Activated CD4-positive, alpha-beta T cell treated with anti-CD3 and anti-CD28 coated beads, Interleukin-2, amount 50 U/mL, for 4 hours (primary cell): ENCODE results near the gene VSNL1.

Experiments used
- DNase-seq, 2 experiments: peaks; one replicate each; pipeline ENCODE4 v3.0.0-alpha.2; 2020

Gene VSNL1

DNA sequence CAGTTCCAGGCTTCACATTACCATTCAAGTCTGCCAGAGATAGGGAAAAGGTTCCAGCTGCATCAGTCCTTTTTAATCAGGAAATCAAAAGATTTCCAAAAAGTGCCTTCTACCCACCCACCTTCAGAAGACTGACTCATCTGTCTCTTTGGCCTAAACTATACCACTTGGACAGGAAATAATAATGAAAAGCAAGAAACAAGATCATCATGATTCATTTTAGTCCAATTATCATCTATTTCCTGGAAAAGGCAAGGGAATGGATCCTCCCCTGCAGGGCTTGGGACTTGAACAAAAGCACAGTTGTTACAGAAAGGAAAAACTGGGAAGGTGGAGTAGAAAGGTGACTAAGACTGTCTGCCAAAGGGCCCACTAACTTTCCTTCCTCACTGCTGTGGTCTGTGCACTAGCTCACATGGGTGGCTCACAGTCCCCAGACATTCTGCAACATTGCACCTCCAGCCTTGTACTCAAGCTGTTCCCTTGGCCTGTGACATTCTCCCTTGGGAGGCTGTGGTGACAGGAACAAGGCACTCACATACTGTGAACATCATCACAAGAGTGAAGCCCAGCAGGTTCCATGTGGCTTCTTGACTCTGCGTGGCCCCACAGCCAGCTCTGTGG is 75.3 kb downstream of the VSNL1 start:
- DNase-seq, result no peak

GRCh38 chr2:17616405-17616804 is 75.9 kb downstream of the VSNL1 start:
- no peak for DNase-seq

DNA sequence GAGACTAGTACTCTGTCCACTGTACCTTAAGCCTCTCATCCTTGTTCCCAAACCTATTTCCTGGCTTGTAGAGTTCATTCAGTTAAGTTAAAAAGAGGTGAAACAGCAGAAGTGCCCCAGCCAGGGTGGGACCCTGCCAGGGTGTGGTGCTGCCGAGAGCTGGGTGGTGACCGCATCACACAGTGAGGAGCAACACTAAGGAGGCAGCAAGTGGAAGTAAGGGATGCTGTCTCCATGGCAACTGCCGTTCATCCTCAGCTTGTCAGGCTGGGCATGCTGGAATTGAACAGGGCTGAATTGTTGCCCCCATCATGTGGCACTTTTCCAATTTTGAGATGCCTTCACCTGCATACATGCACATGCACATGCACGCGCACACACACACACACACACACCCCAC is 77.0 kb downstream of the VSNL1 start:
- DNase-seq, result no peak

DNA sequence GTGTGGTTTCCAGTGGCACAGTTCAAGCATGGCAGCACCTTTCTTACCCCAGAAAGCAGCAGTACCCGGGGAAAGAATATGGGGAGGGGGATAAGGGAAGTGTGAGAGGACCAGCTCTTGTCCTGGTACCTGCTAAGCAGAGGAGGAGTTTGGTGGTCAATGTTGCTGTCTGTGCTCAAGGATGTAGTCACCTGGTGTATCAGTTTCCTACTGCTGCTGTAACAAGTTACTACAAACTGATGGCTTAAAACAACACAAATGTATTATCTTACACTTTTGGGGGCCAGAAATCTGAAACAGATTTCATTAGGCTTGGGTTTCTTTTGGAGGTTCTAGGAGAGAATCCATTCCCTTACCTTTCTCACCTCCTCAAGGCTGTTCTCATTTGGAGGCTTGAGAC is 77.5 kb downstream of the VSNL1 start:
- no peak for DNase-seq

GRCh38 chr2:17620280-17620679 is 79.8 kb downstream of the VSNL1 start:
- DNase-seq, result no peak

DNA sequence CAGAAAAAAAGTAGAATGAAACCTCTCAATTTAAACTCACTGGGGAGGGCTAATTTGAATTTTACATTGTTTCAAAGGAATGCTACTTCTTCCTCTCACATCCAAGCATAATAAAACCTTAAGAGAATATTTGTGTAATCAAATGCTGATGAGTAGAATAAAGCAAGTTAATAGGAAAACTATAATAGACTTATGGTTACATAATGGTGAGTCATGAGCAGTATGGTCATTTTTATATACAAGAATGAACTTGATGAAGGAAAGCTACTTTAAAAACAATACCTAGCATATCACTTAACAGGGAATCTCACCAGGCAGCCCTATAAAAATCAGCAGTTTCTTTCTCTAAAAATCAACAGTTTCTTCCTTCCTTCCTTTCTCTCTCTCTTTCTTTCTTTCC is 80.3 kb downstream of the VSNL1 start:
- no peak for DNase-seq

DNA sequence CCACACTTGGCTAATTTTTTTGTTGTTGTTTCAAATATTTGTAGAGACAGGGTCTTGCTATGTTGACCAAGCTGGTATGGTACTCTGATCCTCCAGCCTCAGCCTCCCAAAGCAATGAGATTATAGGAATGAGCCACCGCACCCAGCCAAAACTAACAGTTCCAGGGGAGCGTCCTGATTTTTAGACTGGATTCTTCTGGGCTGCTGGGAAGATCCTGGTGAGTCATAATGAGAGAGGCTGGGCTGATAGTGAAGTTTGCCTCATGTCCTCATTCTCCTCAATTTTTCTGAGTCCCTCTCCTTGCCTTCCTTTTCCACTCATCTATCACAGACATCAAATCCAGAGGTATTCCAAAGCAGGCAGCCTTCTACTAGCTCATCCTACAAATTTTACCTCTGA is 81.3 kb downstream of the VSNL1 start:
- DNase-seq, result no peak

GRCh38 chr2:17625446-17625845 is 85.0 kb downstream of the VSNL1 start:
- no peak for DNase-seq

- DNase-seq, result no peak
Measured at GRCh38 chr2:17626986-17627385, 86.5 kb downstream of the VSNL1 start.

DNA sequence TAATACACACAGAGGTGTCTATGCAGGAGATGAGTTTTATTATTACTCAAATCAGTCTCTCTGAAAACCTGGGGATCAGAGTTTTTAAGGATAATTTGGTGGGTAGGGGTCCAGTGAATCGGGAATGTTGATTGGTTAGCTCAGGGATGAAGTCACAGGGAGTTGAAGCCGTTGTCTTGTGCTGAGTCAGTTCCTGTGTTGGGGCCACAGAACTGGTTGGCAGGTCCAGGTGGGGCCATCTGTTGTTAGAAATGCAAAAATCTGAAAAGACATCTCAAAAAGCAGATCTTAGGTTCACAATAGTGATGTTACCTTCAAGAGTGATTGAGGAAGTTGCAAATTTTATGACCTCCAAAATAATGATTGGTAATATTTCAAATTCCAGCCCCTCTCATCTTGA is 86.9 kb downstream of the VSNL1 start:
- no peak for DNase-seq

GRCh38 chr2:17628349-17629261 is 88.1 kb downstream of the VSNL1 start:
- DNase-seq, result no peak

GRCh38 chr2:17630089-17630488 is 89.6 kb downstream of the VSNL1 start:
- no peak for DNase-seq

DNA sequence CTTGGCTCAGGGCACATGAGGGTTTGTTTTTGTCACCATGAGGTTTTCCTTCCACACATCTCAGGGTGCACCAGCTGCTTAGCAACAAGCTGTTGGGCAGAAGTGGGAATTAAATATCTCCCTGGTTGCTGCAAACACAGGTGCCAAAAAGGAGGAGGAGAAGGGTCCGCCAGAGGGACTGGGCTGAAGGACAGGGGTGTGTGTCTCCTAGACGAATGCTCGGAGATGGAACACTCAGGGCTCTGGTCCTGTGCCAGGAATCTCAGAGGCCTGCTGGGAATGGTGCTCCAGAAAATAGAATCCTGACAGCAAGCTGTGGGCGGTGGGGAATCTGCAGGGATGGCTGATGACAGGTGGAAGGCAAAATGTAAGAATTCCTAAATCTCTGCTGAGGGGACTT is 94.5 kb downstream of the VSNL1 start:
- no peak for DNase-seq

DNA sequence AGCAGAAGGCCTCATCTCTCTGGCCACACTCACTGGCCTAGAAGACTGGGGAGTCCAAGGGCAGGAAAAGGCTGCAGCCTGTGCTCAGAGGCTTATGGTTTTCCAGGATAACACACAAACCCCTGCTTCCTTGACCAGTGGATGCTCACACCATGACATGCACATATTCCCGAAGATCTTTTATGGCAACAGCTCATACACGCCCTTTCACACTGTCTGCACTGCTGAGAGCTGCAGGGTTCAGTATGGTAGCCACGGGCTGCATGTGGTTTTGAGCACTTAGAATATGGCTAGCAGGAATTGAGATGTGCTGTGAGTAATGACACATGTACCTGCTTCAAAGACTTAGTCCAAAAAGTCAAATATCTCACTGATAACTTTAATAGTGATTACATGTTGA is 95.8 kb downstream of the VSNL1 start:
- no peak for DNase-seq

DNA sequence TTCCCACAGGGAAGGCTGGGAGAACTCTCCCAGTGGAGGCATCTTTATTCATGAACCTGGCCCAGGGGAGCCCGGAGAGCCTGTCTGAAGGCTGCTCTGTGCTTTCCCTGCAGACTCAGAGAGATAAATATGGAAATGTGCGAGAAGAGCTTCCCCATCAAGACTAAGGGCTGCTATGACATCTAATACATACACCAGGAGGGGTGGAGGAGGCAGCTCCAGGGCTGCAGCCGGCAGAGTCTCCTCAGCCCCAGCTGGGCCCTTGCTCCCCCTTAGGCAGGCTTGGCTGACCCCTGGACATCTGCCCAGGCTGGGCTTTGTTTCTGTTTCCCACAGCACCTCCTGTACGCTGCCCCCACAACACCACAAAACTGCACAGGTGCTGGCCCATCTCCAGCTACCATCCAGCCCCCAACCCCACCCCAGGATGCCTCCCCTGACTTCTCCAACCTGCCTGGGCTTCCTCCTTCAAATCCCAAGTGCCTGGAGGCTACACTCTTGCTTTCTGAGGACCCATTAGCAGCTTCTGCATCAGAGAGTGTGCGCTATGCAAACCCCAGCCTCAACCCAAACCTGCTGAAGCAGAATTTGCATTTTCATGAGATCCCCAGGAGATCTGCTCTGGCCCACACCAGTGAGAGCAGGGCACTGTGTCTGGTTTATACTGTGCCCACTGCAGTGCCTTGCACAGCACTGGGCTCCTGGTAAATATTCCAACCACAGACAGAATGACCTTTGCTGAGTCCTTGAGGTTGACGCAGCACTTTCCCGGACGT is 96.8 kb downstream of the VSNL1 start:
- no peak for DNase-seq

GRCh38 chr2:17638196-17638743 is 97.8 kb downstream of the VSNL1 start:
- DNase-seq, result no peak

- DNase-seq, result no peak
Measured at GRCh38 chr2:17640406-17640805, 99.9 kb downstream of the VSNL1 start.

DNA sequence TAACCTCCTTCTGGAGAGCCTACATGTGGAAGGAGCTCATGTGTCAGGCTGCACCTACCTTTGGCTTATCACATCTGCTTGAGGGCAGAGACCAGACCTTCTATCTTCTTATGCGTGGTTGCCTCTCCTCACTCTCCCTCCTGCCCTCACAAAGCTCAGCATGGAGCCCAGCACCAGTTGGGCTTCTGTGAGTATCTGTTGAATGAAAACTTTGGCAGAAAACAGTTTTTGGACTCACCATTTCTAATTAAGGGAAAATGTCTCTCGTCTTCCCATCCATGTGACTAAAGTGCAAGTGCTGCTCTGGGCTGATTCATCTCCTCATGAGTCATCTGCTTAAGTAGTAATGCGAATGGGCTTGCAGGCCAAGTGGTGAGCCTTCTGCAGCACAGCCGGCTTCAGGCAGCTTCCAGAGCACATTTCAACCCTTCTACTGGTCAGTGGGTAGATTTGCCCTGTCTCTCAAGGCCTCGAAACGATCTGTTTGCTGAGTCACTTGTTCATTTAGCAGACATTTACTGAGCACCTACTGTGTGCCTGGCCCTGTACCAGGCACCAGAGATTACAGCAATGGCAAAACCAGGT is 102.6 kb downstream of the VSNL1 start:
- DNase-seq, result no peak

DNA sequence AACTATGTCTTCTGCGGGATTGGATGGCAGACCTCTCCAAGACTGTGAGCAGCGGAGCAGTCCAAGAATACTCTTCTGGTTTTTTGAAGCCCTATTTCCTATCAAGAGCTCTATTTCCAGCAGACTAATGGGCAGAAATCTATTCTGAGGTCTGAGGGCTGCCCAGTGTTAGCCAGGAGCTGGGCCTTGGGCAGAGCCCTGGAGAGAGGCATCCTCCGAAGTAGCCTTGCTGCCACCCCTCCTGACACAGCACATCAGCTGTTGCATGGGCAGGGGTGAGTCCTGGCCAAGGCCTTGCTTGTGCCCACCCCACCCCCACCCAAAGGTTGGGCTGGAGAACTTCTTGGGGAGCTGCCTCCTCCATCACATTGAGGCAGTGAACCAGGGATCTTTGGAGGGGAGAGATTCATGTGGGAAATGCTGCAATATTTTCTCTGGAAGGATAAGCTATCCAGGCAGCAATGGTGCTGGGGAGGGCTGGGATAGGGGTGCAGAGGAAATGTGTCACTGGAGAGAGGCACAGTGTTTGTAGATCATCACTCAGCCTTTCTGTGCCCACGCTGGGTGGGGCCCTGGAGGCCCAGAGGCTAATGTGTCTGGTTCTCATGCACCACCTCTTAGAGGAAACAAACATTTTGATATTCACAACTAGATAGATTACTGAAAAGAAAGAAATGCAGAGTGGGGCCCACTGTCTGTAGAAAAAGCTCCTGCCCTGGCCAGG is 104.7 kb downstream of the VSNL1 start:
- no peak for DNase-seq

DNA sequence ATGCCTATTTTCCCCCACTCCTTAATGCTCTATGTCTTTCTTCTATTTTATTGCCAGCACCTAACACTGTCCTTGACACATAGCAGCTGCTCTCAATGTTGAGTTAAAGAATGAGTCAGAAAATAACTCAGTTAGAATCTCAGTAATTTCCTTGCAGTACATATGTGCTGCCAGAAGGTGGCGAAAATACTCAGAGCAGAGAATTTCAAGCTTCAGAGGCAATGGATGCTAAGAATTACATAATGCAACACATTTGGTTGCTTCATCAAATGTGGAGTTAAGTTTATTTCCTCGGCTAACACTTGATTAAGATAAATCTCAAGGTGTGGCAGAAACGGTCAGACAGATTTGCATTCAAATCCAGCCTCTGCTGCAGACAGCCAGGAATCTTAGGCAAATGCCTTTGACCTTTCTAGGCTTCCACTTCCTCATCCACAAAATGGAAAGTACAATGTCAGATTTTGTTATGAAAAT is 105.6 kb downstream of the VSNL1 start:
- DNase-seq, result peak in 1 of 2 experiments; percentile 9

- DNase-seq, result no peak
Measured at GRCh38 chr2:17646838-17647701, 106.6 kb downstream of the VSNL1 start.
